Stimulated activated CD8-positive, alpha-beta memory T cell treated with anti-CD3 and anti-CD28 coated beads, Interleukin-2, amount 100 ng/mL, for 1 hour (primary cell): ENCODE measurements around the gene INPP5A.
A peak's percentile ranks its signal among the peaks of the same experiment; 100 is the strongest.
"Not testable (repeated sequence)": the region's sequence is repeated elsewhere in the genome, so short reads cannot be mapped to it uniquely, and the experiment has no call there.

ENCODE experiments used
- DNase-seq, 2 donors: peaks; one replicate each; pipeline ENCODE4 v3.0.0-alpha.2; 2020; ENCODE audit warnings: low read depth in 2 of 2

Gene INPP5A

GRCh38 chr10:132548869-132549268 is 11.3 kb downstream of the INPP5A start:
- no peak for DNase-seq

GRCh38 chr10:132549371-132549770 is 11.8 kb downstream of the INPP5A start:
- DNase-seq = no peak

GRCh38 chr10:132550366-132551092 is 12.9 kb downstream of the INPP5A start:
- no peak for DNase-seq

- no peak for DNase-seq
These were observed 13.7 kb downstream of the INPP5A start for GRCh38 chr10:132551093-132551807.

- DNase-seq = no peak
These were observed 14.2 kb downstream of the INPP5A start for GRCh38 chr10:132551808-132552130.

- not testable (repeated sequence) for DNase-seq
These were observed 15.0 kb downstream of the INPP5A start for GRCh38 chr10:132552635-132553034.

GRCh38 chr10:132553568-132553967 is 16.0 kb downstream of the INPP5A start:
- DNase-seq = not testable (repeated sequence)

GRCh38 chr10:132554053-132554990 is 16.7 kb downstream of the INPP5A start:
- DNase-seq = no peak

GRCh38 chr10:132554991-132555647 is 17.5 kb downstream of the INPP5A start:
- peak in 1 of 2 donors; percentile 43 for DNase-seq

- DNase-seq = no peak
These were observed 18.3 kb downstream of the INPP5A start for GRCh38 chr10:132555648-132556575.

- DNase-seq = no peak
These were observed 19.4 kb downstream of the INPP5A start for GRCh38 chr10:132556994-132557441.

- DNase-seq = no peak
These were observed 20.3 kb downstream of the INPP5A start for GRCh38 chr10:132557696-132558515.

GRCh38 chr10:132558516-132559413 is 21.2 kb downstream of the INPP5A start:
- no peak for DNase-seq

- no peak for DNase-seq
These were observed 22.0 kb downstream of the INPP5A start for GRCh38 chr10:132559538-132559937.

- no peak for DNase-seq
These were observed 22.7 kb downstream of the INPP5A start for GRCh38 chr10:132560241-132560731.

GRCh38 chr10:132562177-132562915 is 24.8 kb downstream of the INPP5A start:
- no peak for DNase-seq

- DNase-seq = no peak
These were observed 25.4 kb downstream of the INPP5A start for GRCh38 chr10:132562916-132563456.
